K562 (cell line): ENCODE data around the gene FKBP2. TPM values are rescaled to one million over a fixed set of nuclear protein-coding genes. Genes with fewer than 3 reads are reported as not detected.

Experiments used
- ATAC-seq: fragments of 200-7000 bp; cut with Tn5 transposase; 3 replicates; pipeline ENCODE4 v1.9.1; 2020; ENCODE audit warnings: moderate library complexity
- BruUV-seq: library from RNA; stranded (reverse); fragments of 400-500 nt; replicated peaks from 2 replicates; lab custom pipeline; 2021; lab: Mats Ljungman, UMichigan
- CTCF ChIA-PET: fragments of 300-600 bp; formaldehyde crosslinking; extraction: SDS; loops from one replicate; lab custom pipeline; 2021; ENCODE audit warnings: low intra/inter-chr PET ratio; lab: Yijun Ruan, JAX
- POLR2A ChIA-PET: fragments of 300-600, 350-650 bp; sonication (Branson Sonifier 250); formaldehyde crosslinking; extraction: SDS; loops from one replicate; lab custom pipeline; 2021; ENCODE audit warnings: antibody characterized with exemption, inconsistent platforms; lab: Yijun Ruan, JAX
- DNase-seq, 4 experiments: peaks; one replicate each; pipeline versions ENCODE4 v3.0.0 to v3.0.0-alpha.2; 2011 to 2018; ENCODE audit warnings: low spot score in 3 of 4, mixed read lengths in 3 of 4; ENCODE audit errors: extremely low read depth in 1 of 4
- FAIRE-seq: peaks from 2 replicates; lab custom pipeline; 2011; peaks lifted over from hg19 to GRCh38; lab: Jason Lieb, UNC
- H2AFZ ChIP-seq: 2 replicates; pipeline ENCODE4 v1.6.0; 2011; ENCODE audit warnings: low read depth, low read length, control low read depth, inconsistent platforms
- H3K27ac ChIP-seq: fragments of 200-600 bp; 3 replicates; pipeline ENCODE4 v1.8.0; 2011; ENCODE audit warnings: low read depth, mild to moderate bottlenecking, control low read depth, inconsistent platforms, low read length, moderate library complexity, mixed read lengths; ENCODE audit errors: extremely low read depth
- H3K27me3 ChIP-seq, 2 experiments: fragments of 300-600 bp in 1 of 2; 2 replicates in 1 of 2; 3 replicates in 1 of 2; pipeline versions ENCODE4 v1.6.0 to v1.8.0; 2011; ENCODE audit warnings: inconsistent platforms in 2 of 2, low read length in 2 of 2, mild to moderate bottlenecking in 1 of 2, mixed read lengths in 1 of 2, moderate library complexity in 1 of 2; ENCODE audit not compliant: control insufficient read depth in 2 of 2, insufficient read depth in 2 of 2
- H3K36me3 ChIP-seq: fragments of 300-600 bp; 3 replicates; pipeline ENCODE4 v1.8.0; 2011; ENCODE audit warnings: mild to moderate bottlenecking, low read length, inconsistent platforms; ENCODE audit not compliant: control insufficient read depth, insufficient read depth
- H3K4me1 ChIP-seq, 2 experiments: fragments of 200-600 bp in 1 of 2; replicated peaks in 1 of 2; 2 replicates in 1 of 2; 3 replicates in 1 of 2; pipeline versions ENCODE4 v1.5.1 to v1.8.0; 2011; ENCODE audit warnings: inconsistent platforms in 2 of 2, low read length in 2 of 2, mild to moderate bottlenecking in 1 of 2, mixed read lengths in 1 of 2, moderate library complexity in 1 of 2; ENCODE audit not compliant: control insufficient read depth in 2 of 2, insufficient read depth in 2 of 2
- H3K4me2 ChIP-seq: 2 replicates; pipeline ENCODE4 v1.6.1; 2011; ENCODE audit warnings: low read length, control low read depth, inconsistent platforms, mixed read lengths; ENCODE audit not compliant: insufficient read depth
- H3K4me3 ChIP-seq: fragments of 200-600 bp; sonication (generic), shearing (Covaris generic); 2 replicates; pipeline ENCODE4 v1.5.1; 2016; ENCODE audit warnings: control low read depth, inconsistent platforms
- H3K79me2 ChIP-seq: fragments of 200-600 bp; 3 replicates; pipeline ENCODE4 v1.8.0; 2011; ENCODE audit warnings: low read length, inconsistent platforms; ENCODE audit not compliant: control insufficient read depth, insufficient read depth
- H3K9ac ChIP-seq, 2 experiments: 2 replicates each; pipeline versions ENCODE4 v1.6.0 to v1.6.1; 2011; ENCODE audit warnings: low read depth in 2 of 2, low read length in 2 of 2, control low read depth in 1 of 2, inconsistent platforms in 1 of 2, mild to moderate bottlenecking in 1 of 2, mixed read lengths in 1 of 2; ENCODE audit not compliant: insufficient read depth in 1 of 2
- H3K9me1 ChIP-seq: one replicate; pipeline ENCODE4 v1.6.0; 2011; ENCODE audit warnings: inconsistent platforms, mild to moderate bottlenecking, low read length, moderate library complexity; ENCODE audit not compliant: control insufficient read depth, insufficient read depth
- H3K9me3 ChIP-seq: replicated peaks from 2 replicates; pipeline ENCODE4 v1.5.1; 2011; ENCODE audit warnings: low read depth, low read length, inconsistent platforms; ENCODE audit not compliant: control insufficient read depth, insufficient read depth
- H4K20me1 ChIP-seq: replicated peaks from 2 replicates; pipeline ENCODE4 v1.6.1; 2011; ENCODE audit warnings: low read length, inconsistent platforms, mixed read lengths; ENCODE audit not compliant: control insufficient read depth, insufficient read depth
- CTBP1 ChIP-seq: fragments of 450-650 bp; IDR thresholded peaks from 2 replicates; pipeline ENCODE4 v1.6.1; 2016; ENCODE audit warnings: borderline replicate concordance
- EGR1 ChIP-seq: fragments of 450-650 bp; conservative IDR thresholded peaks from 2 replicates; pipeline ENCODE4 v1.6.1; 2017; ENCODE audit warnings: mild to moderate bottlenecking
- FOXJ3 ChIP-seq: sonication (generic); formaldehyde crosslinking; IDR thresholded peaks from 2 replicates; pipeline ENCODE4 v1.4.0; 2020; ENCODE audit warnings: mild to moderate bottlenecking, missing genetic modification reagents
- L3MBTL2 ChIP-seq: fragments of 450-650 bp; IDR thresholded peaks from 2 replicates; pipeline ENCODE4 v1.6.1; 2016; ENCODE audit warnings: mild to moderate bottlenecking, moderate library complexity
- MAFF ChIP-seq: IDR thresholded peaks from 2 replicates; pipeline ENCODE4 v1.6.1; 2012; ENCODE audit warnings: low read length, improper control_type of control experiment
- POLR2B ChIP-seq: fragments of 450-650 bp; IDR thresholded peaks from 2 replicates; pipeline ENCODE4 v1.6.1; 2018; ENCODE audit warnings: low read depth; ENCODE audit not compliant: partially characterized antibody
- POLR2H ChIP-seq: IDR thresholded peaks from 2 replicates; pipeline ENCODE4 v1.6.1; 2016; ENCODE audit warnings: missing genetic modification characterization, low read depth, mild to moderate bottlenecking, control low read depth, missing compliant biosample characterization, moderate library complexity
- SIN3A ChIP-seq, 2 experiments: fragments of 150-350 bp in 1 of 2; IDR thresholded peaks; 2 replicates each; pipeline ENCODE4 v1.6.1; 2011 to 2016; ENCODE audit warnings: borderline replicate concordance in 2 of 2, low read depth in 2 of 2, low read length in 2 of 2, mild to moderate bottlenecking in 2 of 2, moderate library complexity in 2 of 2; ENCODE audit not compliant: control insufficient read depth in 1 of 2
- WGBS: fragments of 100-300 bp; shearing (Covaris generic); methylation state at CpG from one replicate; pipeline ENCODE4 v1.1.6; 2016; ENCODE audit warnings: low coverage, mixed read lengths; ENCODE audit not compliant: insufficient coverage; ENCODE audit errors: missing lambda C conversion rate; 5-methylcytosine and 5-hydroxymethylcytosine counted together
- in situ Hi-C: fragments of 300-500 bp; cut with MboI; formaldehyde crosslinking; loops from 4 replicates; pipeline ENCODE4 v1.15.0; 2018; ENCODE audit warnings: inconsistent platforms, mixed read lengths
- intact Hi-C: fragments of 100-400 bp; cut with micrococcal nuclease; formaldehyde crosslinking; loops from 2 replicates; pipeline ENCODE4 v1.14.2; 2022
- polyA plus RNA-seq, 8 experiments: library from polyadenylated mRNA; depleted of rRNA in 4 of 8; stranded (reverse) in 5 of 8; unstranded in 3 of 8; fragments of >200 nt; fragmentation: Nextera tagmentation in 2 of 8; fragmentation: Illumina TruSeq in 1 of 8; extraction: Ambion mirVana in 2 of 8; extraction: Trizol in 1 of 8; gene quantifications; 2 replicates each; pipeline versions ENCODE4 v1.2.1 to v1.2.3, GENCODE V29; 2011 to 2014; ENCODE audit warnings: inconsistent platforms in 1 of 8, missing spikeins in 1 of 8
- total RNA-seq, 7 experiments: library from RNA; depleted of rRNA in 6 of 7; stranded (reverse); fragments of >200 nt in 6 of 7; fragmentation: Illumina TruSeq in 2 of 7; extraction: Trizol in 2 of 7; gene quantifications; 2 replicates each; pipeline versions ENCODE4 v1.2.1 to v1.2.3, GENCODE V29; 2011 to 2021; ENCODE audit warnings: low replicate concordance in 1 of 7
- TF ChIP-seq, protein P1 (sequence below): fragments of 250-450 bp; sonication (Bioruptor Pico); IDR thresholded peaks from 2 replicates; pipeline ENCODE4 v1.8.0; 2022; ENCODE audit warnings: moderate library complexity, mild to moderate bottlenecking, inconsistent platforms
- TF ChIP-seq, protein P2 (sequence below), 3 experiments: fragments of 200-800 bp in 1 of 3; sonication (Bioruptor generic) in 1 of 3; sonication (generic) in 1 of 3; formaldehyde crosslinking in 1 of 3; IDR thresholded peaks; 2 replicates each; pipeline versions ENCODE4 v1.6.1 to v1.8.0; 2016 to 2022; ENCODE audit warnings: mild to moderate bottlenecking in 2 of 3, missing compliant biosample characterization in 2 of 3, missing genetic modification characterization in 2 of 3, missing genetic modification reagents in 1 of 3
- TF ChIP-seq, protein P3 (sequence below): fragments of 450-650 bp; IDR thresholded peaks from 2 replicates; pipeline ENCODE4 v1.6.1; 2016; ENCODE audit warnings: antibody characterized with exemption
- TF ChIP-seq, protein P4 (sequence below), 2 experiments: IDR thresholded peaks; 2 replicates each; pipeline ENCODE4 v1.6.1; 2011; ENCODE audit warnings: borderline replicate concordance in 1 of 2, control low read depth in 1 of 2, low read depth in 1 of 2, low read length in 1 of 2, mild to moderate bottlenecking in 1 of 2, mixed read lengths in 1 of 2, moderate library complexity in 1 of 2; ENCODE audit not compliant: insufficient read depth in 1 of 2, insufficient read length in 1 of 2, poor library complexity in 1 of 2, severe bottlenecking in 1 of 2; ENCODE audit errors: extremely low read depth in 1 of 2

Gene FKBP2
- total and polyA plus RNA-seq, 9 of the 15 experiments (the other 6 are each of a cell fraction or from before 2014, with no cell fraction given), result 3.5 to 151 (median 58.1) TPM

DNA sequence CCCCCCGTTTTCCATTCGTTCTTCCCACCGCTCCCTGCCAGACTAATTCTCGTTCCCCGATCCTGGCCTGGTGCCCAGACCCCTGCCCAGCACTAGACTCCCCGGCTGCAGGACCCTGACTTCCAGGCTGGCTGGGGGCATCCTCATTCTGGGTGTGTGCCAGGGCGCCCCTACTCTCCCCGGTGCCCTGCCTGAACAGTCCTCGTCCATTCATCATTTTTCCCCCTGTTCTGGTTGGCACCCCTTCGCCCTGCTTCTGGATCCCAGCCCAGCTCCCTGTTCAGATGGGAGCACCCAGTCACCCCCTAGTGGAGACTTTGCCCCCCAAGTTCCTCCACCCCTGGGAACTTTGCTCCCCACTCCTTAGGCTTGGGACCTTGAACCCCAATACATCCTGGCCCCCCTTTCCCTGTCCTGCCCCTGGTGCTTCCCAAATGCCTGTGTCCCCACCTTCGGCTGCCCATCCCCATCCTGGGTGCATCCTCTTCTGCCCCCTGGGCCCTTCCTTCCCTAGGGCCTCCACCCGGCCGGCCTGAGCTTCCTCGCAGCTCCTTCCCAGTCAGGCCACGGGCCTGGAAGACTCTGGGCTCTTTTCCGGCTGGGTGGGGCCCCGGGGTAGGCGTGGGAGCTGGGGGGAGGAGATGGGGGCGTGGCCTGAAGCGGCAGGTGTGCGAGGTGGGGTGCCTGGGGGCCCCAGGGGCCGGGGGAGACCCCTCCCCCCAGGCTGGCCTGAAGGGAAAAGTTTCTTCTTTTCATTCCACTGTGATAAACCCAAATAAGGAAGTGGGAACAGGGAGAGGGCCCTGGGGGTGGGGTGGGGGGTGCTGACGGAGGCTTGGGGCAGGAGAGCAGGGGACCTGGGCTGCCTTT, 11.3 kb downstream of the FKBP2 start:
- Histone ChIP-seq H4K20me1 (peaks cover 7% of the 10 kb centered on the region), H3K4me2 (peak overlapping the region; percentile 85), H3K27ac (peak overlapping the region; percentile 80), H3K9me1 (no peaks in the 10 kb centered on the region), H3K4me1 (peaks cover 30 to 86% of the 10 kb centered on the region in 2 experiments), H3K79me2 (peaks cover 27% of the 10 kb centered on the region), H3K36me3 (peaks cover 40% of the 10 kb centered on the region; the same call in 2 of the 3 replicates), H3K9ac (peak overlapping the region; percentile 84 to 95), H3K4me3 (peak overlapping the region; percentile 87), H3K27me3 (no peaks in the 10 kb centered on the region), H3K9me3 (no peaks in the 10 kb centered on the region), H2AFZ (0 out of 2 replicates have a peak overlapping the region, but pooled peaks have one; percentile 51)
- DNase-seq, result peak; percentile 74 to 80 (median 76)
- FAIRE-seq, result peak; percentile 40
- 3% methylated on average over 19 of the region's 23 CpGs for WGBS
- in situ Hi-C loops (no loop called here), intact Hi-C loops (no loop called here)
- ATAC-seq, result peak; percentile 58
- CTCF ChIA-PET, result interaction anchor here (0.6 kb wide), 1 partner anchor 1347 kb away, joined by 3 read pairs; no protein-coding TSS in a partner anchor
- POLR2A ChIA-PET, result interaction anchor here (0.5 to 1.8 kb wide), 8 partner anchors 9 to 366 kb away, joined by 3 to 8 read pairs (median 4); partner anchors contain the start of gene FERMT3
- no TSS peak for BruUV-seq
- peak; percentile 47; the same call in 1 of the 2 replicates for TF ChIP-seq L3MBTL2
- TF ChIP-seq EGR1, result peak; percentile 51
- TF ChIP-seq, protein P1, sequence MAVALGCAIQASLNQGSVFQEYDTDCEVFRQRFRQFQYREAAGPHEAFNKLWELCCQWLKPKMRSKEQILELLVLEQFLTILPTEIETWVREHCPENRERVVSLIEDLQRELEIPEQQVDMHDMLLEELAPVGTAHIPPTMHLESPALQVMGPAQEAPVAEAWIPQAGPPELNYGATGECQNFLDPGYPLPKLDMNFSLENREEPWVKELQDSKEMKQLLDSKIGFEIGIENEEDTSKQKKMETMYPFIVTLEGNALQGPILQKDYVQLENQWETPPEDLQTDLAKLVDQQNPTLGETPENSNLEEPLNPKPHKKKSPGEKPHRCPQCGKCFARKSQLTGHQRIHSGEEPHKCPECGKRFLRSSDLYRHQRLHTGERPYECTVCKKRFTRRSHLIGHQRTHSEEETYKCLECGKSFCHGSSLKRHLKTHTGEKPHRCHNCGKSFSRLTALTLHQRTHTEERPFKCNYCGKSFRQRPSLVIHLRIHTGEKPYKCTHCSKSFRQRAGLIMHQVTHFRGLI, result no peak
- peak; percentile 69 for TF ChIP-seq POLR2B
- no peak for TF ChIP-seq POLR2H (tag)
- TF ChIP-seq FOXJ3 (CRISPR knock-in tag), result no peak
- TF ChIP-seq, protein P2, sequence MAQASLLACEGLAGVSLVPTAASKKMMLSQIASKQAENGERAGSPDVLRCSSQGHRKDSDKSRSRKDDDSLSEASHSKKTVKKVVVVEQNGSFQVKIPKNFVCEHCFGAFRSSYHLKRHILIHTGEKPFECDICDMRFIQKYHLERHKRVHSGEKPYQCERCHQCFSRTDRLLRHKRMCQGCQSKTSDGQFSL (CRISPR knock-in tag; IDR thresholded peaks at IDR 0.05), result 0 out of 2 replicates have a peak, but pooled peaks have one; percentile 7
- TF ChIP-seq, protein P2 (tag; IDR thresholded peaks at IDR 0.05), result no peak
- TF ChIP-seq, protein P3, sequence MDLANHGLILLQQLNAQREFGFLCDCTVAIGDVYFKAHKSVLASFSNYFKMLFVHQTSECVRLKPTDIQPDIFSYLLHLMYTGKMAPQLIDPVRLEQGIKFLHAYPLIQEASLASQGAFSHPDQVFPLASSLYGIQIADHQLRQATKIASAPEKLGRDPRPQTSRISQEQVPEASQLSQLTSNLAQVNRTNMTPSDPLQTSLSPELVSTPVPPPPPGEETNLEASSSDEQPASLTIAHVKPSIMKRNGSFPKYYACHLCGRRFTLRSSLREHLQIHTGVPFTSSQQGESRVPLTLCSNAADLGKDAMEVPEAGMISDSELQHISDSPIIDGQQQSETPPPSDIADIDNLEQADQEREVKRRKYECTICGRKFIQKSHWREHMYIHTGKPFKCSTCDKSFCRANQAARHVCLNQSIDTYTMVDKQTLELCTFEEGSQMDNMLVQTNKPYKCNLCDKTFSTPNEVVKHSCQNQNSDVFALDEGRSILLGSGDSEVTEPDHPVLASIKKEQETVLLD, result peak; percentile 71
- 0 out of 4 replicates have a peak, but pooled peaks of 1 of the 2 experiments have one; percentile 49 for TF ChIP-seq SIN3A (IDR thresholded peaks at IDR 0.05; ENCODE audit: borderline replicate concordance in 2 of 2, control insufficient read depth in 1 of 2, low read depth in 2 of 2, low read length in 2 of 2)
- no peak for TF ChIP-seq MAFF
- TF ChIP-seq, protein P4, sequence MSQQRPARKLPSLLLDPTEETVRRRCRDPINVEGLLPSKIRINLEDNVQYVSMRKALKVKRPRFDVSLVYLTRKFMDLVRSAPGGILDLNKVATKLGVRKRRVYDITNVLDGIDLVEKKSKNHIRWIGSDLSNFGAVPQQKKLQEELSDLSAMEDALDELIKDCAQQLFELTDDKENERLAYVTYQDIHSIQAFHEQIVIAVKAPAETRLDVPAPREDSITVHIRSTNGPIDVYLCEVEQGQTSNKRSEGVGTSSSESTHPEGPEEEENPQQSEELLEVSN (IDR thresholded peaks at IDR 0.05; ENCODE audit: borderline replicate concordance in 1 of 2, extremely low read depth in 1 of 2, insufficient read depth in 1 of 2, insufficient read length in 1 of 2, low read depth in 1 of 2, low read length in 1 of 2, poor library complexity in 1 of 2, severe bottlenecking in 1 of 2), result peak in 1 of 2 experiments; percentile 13
- TF ChIP-seq CTBP1, result peak; percentile 51; the same call in 1 of the 2 replicates
